HepG2 (cell line): ENCODE results near the gene HABP2. TPM values are rescaled to one million over a fixed set of nuclear protein-coding genes. Genes with fewer than 3 reads are reported as not detected.

ENCODE experiments used
- CREB3 ChIP-seq: sonication (generic); formaldehyde crosslinking; IDR thresholded peaks from 2 replicates; pipeline ENCODE4 v1.5.0; 2020; ENCODE audit warnings: missing genetic modification reagents
- MZF1 ChIP-seq: sonication (generic); formaldehyde crosslinking; IDR thresholded peaks from 2 replicates; pipeline ENCODE4 v1.8.1; 2023; ENCODE audit warnings: mild to moderate bottlenecking, missing genetic modification reagents, borderline replicate concordance
- NCOA1 ChIP-seq: sonication (generic); formaldehyde crosslinking; IDR thresholded peaks from 2 replicates; pipeline ENCODE4 v1.9.0; 2021; ENCODE audit warnings: missing genetic modification reagents
- NFE2L2 ChIP-seq: fragments of 150-350 bp; IDR thresholded peaks from 2 replicates; pipeline ENCODE4 v1.6.1; 2014; ENCODE audit warnings: low read length
- POLR2AphosphoS2 ChIP-seq: IDR thresholded peaks from 2 replicates; pipeline ENCODE4 v1.6.1; 2011; ENCODE audit warnings: low read depth, low read length, improper control_type of control experiment
- SIN3B ChIP-seq: fragments of 150-350 bp; IDR thresholded peaks from 2 replicates; pipeline ENCODE4 v1.6.1; 2014; ENCODE audit warnings: low read length
- SP5 ChIP-seq: IDR thresholded peaks from 2 replicates; pipeline ENCODE4 v1.6.1; 2016; ENCODE audit warnings: low read depth, borderline replicate concordance
- ZBTB10 ChIP-seq: sonication (generic); formaldehyde crosslinking; IDR thresholded peaks from 2 replicates; pipeline ENCODE4 v1.4.0; 2020; ENCODE audit warnings: missing genetic modification reagents, borderline replicate concordance
- ZGPAT ChIP-seq: IDR thresholded peaks from 2 replicates; pipeline ENCODE4 v1.6.1; 2016; ENCODE audit warnings: mild to moderate bottlenecking
- ZNF12 ChIP-seq: sonication (generic); formaldehyde crosslinking; IDR thresholded peaks from 2 replicates; pipeline ENCODE4 v1.5.0; 2020; ENCODE audit warnings: missing genetic modification reagents
- ZNF335 ChIP-seq: sonication (generic); formaldehyde crosslinking; IDR thresholded peaks from 2 replicates; pipeline ENCODE4 v1.4.0; 2020; ENCODE audit warnings: missing genetic modification reagents
- ZNF607 ChIP-seq: sonication (generic); formaldehyde crosslinking; IDR thresholded peaks from 2 replicates; pipeline ENCODE4 v1.5.1; 2020; ENCODE audit warnings: missing genetic modification reagents, mild to moderate bottlenecking, borderline replicate concordance
- polyA plus RNA-seq, 8 experiments: library from polyadenylated mRNA; depleted of rRNA in 3 of 8; stranded (reverse) in 7 of 8; unstranded in 1 of 8; fragments of >200 nt; fragmentation: Illumina TruSeq in 4 of 8; extraction: Trizol in 4 of 8; gene quantifications; 2 replicates each; pipeline versions ENCODE4 v1.2.1 to v1.2.3, GENCODE V29; 2011 to 2016; ENCODE audit warnings: low read depth in 4 of 8, missing spikeins in 1 of 8, mixed read lengths in 1 of 8; ENCODE audit not compliant: insufficient read depth in 1 of 8
- total RNA-seq, 5 experiments: library from RNA; depleted of rRNA; stranded (reverse); fragments of >200 nt; fragmentation: Illumina TruSeq; extraction: Trizol; gene quantifications; 2 replicates each; pipeline ENCODE4 v1.2.3, GENCODE V29; 2016; ENCODE audit warnings: low read depth in 1 of 5

The HABP2 gene
- total and polyA plus RNA-seq, 2 of the 13 experiments (the other 11 are each of a cell fraction or from before 2014, with no cell fraction given), result 0.12 to 0.13 TPM

GRCh38 chr10:113522460-113522859, 30.4 kb upstream of the HABP2 start (continued):
- TF ChIP-seq ZNF12 (CRISPR knock-in tag) (no peak), NFE2L2 (no peak), ZNF335 (CRISPR knock-in tag) (no peak), ZBTB10 (CRISPR knock-in tag) (no peak), CREB3 (CRISPR knock-in tag) (no peak), NCOA1 (CRISPR knock-in tag) (no peak), POLR2AphosphoS2 (no peak), MZF1 (CRISPR knock-in tag) (no peak), ZNF607 (no peak), ZGPAT (CRISPR knock-in tag) (no peak), SP5 (no peak), SIN3B (no peak)
